Skin epidermis (tissue), 12 donors: Measurements from ENCODE around the gene HAVCR2.
"Not testable (repeated sequence)": the region's sequence is repeated elsewhere in the genome, so short reads cannot be mapped to it uniquely, and the experiment has no call there.

ENCODE experiments used
- H3K27ac ChIP-seq, 21 experiments: fragments of 200-600 bp; sonication (generic) in 11 of 21; one replicate each; pipeline ENCODE4 v1.5.0; 2020; ENCODE audit warnings: mild to moderate bottlenecking in 3 of 21, inconsistent platforms in 2 of 21, moderate library complexity in 2 of 21
- H3K4me3 ChIP-seq, 7 experiments: fragments of 200-600 bp; sonication (generic) in 2 of 7; one replicate each; pipeline ENCODE4 v1.5.0; 2020; ENCODE audit warnings: inconsistent platforms in 2 of 7, mild to moderate bottlenecking in 2 of 7, moderate library complexity in 1 of 7

The HAVCR2 gene

DNA sequence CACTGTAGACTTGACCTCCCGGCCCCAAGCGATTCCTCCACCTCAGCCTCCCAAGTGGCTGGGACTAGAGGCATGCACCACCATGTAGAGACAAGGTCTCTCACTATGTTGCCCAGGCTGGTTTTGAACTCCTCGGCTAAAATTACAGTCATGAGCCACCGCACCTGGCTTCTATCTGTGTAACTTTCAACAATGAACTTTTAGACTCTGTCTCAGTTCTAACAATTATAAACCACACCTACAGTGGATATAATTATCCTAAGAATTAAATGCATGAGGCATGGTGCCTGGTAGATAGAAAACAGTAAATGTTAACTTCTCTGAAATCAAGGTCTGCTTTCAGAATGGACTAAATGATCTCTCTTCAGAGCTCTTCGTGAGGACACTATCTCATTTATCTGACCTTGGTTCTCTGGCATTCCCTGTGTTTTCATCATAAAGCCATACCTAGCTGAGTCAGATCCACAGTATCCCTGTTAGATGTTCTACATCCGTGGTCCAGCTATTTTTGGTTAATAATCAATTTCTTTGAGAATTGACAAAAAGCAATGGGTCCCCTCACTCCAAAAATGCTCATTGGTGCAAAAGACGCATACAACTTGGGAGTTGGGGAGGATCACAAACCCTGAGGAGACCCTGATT is 57.1 kb downstream of the HAVCR2 start:
- H3K4me3 ChIP-seq: no peak overlapping the region
- H3K27ac ChIP-seq: no peak overlapping the region

- Histone ChIP-seq H3K4me3 (no peak overlapping the region), H3K27ac (peak overlapping the region in 2 of 21 experiments; percentile 24 to 48)
Measured at GRCh38 chr5:157050050-157050449, 58.8 kb downstream of the HAVCR2 start.

GRCh38 chr5:157049605-157050004 is 59.2 kb downstream of the HAVCR2 start:
- Histone ChIP-seq H3K4me3 (no peak overlapping the region), H3K27ac (peak overlapping the region in 2 of 21 experiments; percentile 24 to 48)

DNA sequence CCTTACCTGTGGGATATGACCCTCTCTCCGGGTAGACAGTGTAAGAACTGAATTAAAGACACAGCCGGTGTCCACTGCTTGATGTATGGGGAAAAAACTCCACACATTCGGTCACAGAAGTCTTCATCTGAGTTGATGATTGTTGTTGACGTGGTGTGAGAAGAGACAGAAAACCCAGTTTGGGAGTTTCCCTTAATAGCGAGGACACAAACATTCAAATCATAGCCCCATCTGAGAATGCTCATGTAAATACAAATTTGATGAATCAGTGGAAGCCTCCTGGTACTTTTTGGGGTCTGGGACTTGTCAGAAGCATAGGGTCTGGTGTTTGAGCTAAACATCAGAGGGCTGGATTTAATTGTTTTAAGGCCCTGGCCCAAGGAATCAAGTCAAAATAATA is 60.9 kb downstream of the HAVCR2 start:
- Histone ChIP-seq H3K4me3 (no peak overlapping the region), H3K27ac (no peak overlapping the region)

- not testable (repeated sequence) for H3K4me3 ChIP-seq, H3K27ac ChIP-seq
Measured at GRCh38 chr5:157047016-157047415, 61.8 kb downstream of the HAVCR2 start.

- H3K4me3 ChIP-seq: no peak overlapping the region
- H3K27ac ChIP-seq: no peak overlapping the region
Measured at GRCh38 chr5:157046041-157046440, 62.8 kb downstream of the HAVCR2 start.

GRCh38 chr5:157045601-157046000 is 63.2 kb downstream of the HAVCR2 start:
- no peak overlapping the region for H3K4me3 ChIP-seq
- no peak overlapping the region for H3K27ac ChIP-seq

GRCh38 chr5:157038568-157039187 is 70.2 kb downstream of the HAVCR2 start:
- no peak overlapping the region for H3K4me3 ChIP-seq

More at GRCh38 chr5:157038568-157039187, 70.2 kb downstream of the HAVCR2 start:
- no peak overlapping the region for H3K27ac ChIP-seq
